NCI-H1048 (cell line): ENCODE results near the gene TNP1.

ENCODE experiments used
- DNase-seq: peaks from one replicate; lab custom pipeline; 2025; lab: John Stamatoyannopoulos, UW

TNP1 gene

DNA sequence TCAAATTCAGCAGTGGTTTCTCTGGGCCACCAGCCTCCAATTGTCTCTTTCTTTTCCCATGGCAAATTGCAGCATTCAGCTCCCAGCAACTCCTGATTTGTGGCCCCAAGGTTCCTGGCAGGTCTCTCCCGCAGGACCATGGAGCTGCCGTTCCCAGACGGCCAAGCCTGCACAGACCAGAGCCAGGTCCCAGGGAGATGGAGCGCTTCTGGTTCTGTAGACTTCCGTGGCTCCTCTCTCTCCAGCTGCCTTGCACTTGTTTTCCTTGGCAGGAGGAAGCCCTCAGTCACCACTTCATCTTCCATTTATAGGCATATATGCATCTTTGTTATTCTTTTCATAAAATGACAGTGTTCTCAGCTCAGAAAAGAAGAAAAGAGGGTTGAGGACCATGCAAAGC, 21.7 kb downstream of the TNP1 start:
- no peak for DNase-seq

DNA sequence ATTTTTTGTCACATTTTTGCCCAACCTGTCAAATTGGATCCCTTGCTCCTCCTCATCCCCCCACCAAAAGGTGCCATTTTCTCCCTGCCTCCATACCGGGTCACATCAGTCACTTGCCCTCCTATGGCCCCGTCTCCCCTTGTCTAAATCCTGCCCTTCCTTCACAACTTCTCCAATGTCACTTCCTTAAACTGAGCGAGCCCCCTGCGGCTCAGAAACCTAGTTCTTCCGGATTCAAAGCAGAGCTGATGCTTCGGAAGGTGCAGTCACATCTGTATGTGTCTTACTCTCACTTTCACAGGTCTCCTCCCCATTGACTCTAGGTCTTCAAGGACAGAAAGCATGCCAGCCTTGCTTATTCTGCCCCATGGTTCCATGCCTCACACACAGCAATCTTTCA, 22.1 kb downstream of the TNP1 start:
- no peak for DNase-seq

DNA sequence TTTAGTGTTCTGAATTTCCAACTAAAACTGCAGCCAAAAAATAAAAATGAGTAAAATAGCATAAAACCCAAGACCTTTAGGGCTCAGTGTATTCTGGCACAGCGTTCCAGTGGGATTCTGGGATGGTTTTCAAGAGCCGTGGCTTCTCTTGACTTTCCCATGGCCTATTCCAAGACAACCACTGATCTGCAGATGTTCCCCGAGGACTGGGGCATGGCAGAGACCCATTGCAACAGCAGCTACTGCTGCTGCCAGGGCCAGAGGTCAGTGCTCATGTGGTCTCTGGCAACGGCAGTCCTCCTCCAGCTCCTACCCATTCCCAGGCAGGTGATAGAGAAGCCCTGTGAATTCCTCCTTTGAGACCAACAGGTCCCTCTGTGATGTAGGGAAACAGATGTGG, 26.8 kb downstream of the TNP1 start:
- no peak for DNase-seq

DNA sequence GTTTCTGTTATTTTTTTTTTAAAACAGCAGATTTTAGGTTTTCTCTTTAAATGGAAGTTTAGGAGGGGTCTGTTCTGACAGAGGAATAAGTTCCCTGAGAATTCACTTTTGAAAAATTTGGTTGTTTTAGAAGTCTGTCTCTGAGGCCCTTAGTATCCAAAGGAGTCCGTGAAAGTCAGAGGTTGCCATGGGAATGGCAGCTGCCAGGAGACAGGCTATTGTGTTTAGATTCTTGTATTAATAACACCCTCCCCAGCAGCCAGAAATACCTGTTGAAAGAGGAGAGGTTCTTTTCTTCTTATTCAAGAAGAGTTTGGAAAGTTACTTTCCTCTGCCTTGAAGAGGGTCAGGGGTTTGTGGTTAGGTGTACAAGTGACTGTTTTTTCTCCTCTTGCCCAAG, 29.5 kb downstream of the TNP1 start:
- no peak for DNase-seq

DNA sequence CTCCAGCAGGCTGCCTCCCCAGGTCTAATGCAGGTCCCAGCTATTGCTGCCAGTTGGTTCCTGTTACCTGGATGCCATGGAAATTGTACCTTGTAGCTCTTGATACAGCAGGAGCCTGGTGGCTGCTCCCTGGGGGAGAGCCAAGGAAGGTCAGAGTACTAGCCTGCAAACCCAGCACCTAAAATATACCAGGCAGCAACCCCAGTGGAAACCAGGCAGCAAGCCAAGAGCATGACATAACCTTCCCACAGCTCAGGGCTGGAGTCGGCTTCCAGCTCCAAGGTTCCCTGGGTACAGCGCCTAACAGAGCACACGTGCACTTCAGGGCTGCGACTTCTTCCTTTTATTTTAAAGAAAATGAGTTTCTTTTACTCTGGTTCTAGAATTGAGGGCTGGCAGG, 30.3 kb downstream of the TNP1 start:
- no peak for DNase-seq

DNA sequence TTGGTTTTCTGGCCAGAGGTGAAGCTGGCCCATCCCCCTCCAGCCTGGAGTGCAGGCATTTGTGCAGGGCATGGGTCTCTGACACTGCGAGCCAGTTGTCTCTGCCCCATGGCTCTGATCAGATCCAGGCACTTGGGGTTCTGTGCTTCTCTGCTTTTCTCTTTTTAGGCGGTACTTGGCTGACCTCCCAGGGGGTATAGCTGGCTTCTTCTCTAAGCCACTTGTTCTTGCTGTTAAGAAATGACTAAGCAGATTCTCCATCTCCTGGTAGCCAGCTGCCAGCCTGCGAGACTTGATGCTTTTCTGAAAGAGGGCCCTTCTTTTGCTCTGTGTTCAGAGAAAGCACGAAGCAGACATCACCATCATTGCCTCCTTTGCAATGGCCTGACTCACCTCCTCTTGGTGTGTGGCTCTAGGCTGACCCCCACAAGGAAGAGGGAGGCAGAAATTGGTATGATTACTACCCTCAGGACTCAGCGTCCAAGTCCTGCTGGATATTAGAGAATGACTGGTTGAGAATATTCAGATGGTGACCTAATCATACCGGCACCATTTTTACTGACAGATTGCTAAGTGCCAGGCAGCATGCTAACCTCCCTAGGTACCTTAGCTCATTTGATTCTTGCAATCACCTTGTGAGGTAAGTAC, 32.7 kb downstream of the TNP1 start:
- no peak for DNase-seq

DNA sequence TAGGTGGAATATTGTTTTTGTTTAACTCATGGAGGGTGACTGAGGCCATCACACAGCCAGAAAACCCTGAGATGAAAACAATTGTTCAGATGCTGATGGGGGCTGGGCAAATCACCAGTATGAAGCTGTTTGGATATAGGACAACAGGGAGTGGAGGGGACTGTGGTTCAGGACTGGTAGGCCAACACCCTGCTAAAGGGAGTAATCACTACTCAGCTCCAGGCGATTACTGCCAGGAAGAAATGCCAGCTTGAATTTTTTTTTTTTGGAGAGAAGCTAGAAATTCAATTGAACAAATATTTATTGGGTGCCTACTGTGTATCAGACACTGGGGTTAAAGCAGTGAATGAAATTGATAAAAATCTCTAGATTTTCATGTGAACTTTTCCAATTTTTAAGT, 37.4 kb downstream of the TNP1 start:
- DNase-seq: no peak

DNA sequence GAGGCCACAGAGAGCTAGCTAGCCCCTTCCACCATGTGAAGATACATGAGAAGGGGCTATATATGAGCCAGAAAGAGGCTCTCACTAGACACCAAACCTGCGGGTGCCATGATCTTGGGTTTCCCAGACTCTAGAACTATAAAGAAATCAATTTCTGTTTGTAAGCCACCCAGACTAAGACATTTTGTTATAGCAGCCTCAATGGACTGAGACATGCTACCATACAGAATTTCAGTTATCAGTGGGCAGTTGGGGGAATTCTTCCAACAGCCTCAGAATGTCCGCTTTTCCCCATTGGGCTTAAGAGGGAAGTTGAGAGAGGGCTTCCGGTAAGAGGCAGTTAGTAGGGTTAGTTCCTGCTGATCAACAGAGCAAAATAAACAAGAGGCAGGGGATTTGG, 39.2 kb downstream of the TNP1 start:
- DNase-seq: no peak

DNA sequence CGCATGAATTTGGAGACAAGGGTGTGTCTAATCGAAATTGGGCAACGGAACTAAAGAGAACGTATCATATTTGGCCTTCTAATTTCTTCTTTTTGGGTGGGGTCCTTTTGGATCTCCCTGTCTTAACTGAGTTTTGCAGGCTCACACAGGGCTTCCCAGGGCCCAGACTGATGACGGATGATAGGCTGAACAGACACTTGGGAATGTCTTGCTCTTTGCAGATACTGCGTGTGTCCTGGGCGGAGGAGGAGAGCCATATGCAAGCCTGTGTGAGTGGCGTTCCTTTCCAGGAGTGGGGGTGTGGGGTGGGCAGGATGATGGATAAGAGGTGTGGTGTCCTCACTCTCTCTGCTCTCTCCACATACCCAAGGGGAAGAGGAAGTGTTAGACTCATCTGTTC, 40.1 kb downstream of the TNP1 start:
- DNase-seq: no peak

DNA sequence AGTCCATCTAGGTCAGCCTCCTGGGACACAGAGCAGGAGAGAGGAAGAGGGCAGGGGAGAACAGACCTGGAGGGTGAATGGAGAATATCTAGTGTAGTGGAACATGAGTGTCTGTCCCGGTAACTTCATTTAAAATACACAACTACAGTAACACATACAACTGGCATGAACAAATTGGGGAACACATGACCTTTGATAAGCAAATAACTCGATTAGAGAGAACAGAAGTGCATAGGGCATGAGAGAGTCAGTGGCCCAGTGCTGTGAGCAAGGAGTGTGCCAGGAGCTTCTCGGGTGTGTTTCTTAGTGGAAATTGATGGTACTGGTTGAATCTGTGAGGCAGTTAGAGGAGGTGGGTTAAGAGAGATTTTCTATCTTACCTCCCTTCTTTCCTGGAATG, 40.8 kb downstream of the TNP1 start:
- no peak for DNase-seq

DNA sequence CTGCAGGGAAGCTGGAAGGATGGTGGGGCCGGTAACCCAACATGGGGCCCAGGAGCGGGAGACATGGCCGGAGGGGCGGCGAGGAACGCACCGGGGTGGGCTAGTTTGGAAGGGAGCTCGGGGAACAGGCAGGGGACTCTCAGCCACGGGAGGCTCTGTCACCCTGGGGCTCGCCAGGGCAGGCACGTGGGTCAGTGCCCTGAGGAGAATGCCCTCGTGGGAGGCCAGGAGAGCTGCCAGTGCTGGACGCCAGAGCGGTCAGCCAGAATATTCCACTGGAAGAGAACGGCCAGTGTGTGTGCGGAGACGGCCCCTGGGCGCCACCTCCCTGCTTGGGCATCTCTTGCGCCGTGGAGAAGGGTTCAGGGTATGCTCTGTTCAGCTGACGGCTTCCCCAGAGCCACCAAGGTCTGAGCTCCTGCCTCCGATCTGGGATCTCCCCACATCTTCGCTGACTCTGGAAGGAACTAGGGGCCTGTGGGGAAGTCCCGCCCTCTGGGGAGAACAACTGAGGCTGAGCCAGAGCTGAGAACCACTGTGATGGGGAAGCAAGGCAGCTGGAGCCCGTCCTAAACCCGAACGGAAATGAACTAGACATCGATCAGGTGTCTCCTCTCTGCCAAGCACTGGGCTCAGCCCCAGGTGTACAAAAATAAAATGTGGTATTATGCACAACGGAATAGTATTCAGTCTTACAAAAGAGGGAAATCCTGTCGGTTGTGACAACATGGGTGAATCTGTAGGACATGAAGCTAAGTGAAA, 49.3 kb downstream of the TNP1 start:
- no peak for DNase-seq
